Activated T-helper 1 cell treated with anti-CD3 and anti-CD28 coated beads, Interleukin-2, amount 50 U/mL, for 16 hours (primary cell): ENCODE results near the gene PLOD2.

Source experiments
- DNase-seq, 2 donors: peaks; one replicate each; pipeline ENCODE4 v3.0.0-alpha.2; 2020; ENCODE audit warnings: low read depth in 1 of 2, low spot score in 1 of 2

The PLOD2 gene

DNA sequence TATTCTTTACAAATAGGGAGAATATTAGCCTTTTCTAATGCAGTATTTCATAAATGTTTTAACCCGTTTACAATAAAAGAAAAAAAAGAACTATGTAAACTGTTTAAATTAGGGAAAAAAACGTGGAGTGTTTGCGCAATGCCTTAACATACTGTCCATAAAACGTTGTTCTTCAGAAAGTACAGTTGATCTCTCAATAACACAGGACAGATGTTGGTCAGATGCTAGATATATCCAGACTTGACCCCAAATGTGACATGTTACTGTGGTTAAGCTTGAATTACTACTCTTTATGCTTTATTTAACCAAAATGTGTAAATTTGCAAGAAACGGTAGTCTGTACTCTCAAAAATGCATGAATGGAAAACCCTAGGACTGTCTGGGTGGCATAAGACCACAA is 110.3 kb downstream of the PLOD2 start:
- DNase-seq = no peak

DNA sequence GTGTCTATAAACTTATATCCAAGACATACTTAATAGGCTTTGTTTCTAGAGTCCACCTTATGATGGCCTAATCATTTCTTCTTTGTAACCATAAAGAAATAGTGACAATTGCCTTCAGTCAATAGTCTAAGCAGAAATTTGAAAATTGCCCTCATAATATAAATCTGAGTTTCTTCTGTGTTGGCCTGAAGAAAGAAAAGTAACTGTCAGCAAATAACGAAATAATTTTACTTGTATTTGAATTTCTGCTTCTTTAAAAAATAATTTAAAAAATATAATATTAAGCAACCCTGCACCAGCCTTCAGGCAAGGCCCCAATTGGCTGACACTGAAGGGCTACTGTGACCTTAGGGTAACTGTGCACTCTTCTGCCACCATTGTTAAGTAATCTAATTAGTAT is 113.5 kb downstream of the PLOD2 start:
- DNase-seq = no peak

DNA sequence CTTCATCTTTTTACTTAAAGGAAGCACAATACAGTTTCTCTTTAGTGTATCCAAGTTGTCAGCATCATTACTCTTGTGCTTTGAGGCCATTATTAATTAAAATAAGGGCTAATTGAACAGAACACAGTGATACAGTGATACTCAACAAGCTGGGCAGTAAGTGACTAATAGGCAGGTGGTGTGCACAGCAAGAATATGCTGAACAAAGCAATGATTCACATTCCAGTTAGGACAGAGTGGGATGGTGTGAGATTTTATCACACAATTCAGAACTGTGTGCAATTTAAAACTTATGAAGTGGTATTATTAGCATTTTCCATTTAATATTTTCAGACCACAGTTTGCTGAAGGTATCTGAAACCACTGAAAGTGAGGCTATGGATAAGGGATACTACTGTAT is 116.9 kb downstream of the PLOD2 start:
- DNase-seq = no peak

DNA sequence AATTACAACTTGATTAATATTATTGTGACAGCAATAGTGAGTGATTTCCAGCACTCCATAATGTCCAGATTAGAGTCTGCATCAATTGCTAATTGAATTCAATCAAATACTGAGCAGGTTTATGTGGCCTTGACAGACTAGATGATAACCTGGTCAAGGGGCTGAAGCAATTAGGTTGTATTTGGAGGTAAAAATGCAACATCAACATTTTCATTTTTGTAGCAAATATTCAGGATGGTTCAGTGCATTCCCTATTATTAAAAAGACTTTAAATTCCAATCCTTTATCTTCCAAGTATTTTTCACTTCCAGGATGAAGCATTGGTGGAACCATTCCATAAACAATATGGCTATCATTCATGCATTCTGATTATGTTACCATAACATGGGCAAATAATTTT is 120.4 kb downstream of the PLOD2 start:
- DNase-seq = no peak

DNA sequence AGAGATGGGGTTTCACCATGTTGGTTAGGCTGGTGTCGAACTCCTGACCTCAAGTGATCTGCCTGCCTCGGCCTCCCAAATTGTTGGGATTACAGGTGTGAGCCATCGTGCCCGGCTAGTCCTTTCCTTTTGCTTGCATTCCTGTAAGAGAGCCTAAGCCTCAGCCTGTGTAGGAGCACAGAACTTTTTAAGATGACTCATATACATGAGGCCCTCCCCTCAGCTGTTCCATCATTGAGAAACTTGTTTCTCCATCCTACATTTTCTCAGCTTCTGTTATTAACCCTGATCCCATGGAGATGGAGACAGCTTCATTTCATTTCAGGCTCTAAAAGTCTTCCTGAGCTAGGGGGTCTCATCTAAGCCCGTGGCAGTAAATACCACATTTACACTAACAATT is 123.3 kb downstream of the PLOD2 start:
- no peak for DNase-seq

DNA sequence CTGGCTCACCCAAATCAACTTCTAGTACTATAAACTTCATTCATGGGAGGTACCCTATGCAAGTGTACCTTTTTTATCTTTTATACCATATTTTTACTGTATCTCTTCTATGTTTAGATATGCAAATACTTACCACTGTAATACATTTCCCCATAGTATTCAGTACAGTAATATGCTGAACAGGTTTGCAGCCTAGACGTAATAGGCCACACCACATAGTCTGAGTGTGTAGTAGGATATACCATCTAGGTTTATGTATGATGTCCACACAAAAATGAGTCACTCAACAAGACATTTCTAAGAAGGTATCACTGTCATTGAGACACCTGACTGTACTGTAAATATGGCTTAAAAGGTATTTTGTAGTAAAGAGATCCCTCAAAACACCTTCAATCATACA is 124.7 kb downstream of the PLOD2 start:
- DNase-seq = no peak

DNA sequence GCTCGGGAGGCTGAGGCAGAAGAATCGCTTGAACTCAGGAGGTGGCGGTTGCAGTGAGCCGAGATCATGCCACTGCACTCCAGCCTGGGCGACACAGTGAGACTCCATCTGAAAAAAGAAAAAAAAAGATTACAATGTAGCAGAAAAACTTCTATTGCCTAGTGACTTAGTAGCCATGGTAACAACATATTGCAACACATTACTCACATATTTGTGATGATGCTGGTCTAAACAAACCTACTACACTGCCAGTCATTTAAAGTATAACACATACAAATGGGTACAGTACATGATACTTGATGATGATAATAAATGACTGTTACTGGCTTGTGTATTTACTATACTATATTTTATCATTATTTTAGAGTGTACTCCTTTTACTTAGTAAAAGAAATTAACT is 125.6 kb downstream of the PLOD2 start:
- DNase-seq = no peak

DNA sequence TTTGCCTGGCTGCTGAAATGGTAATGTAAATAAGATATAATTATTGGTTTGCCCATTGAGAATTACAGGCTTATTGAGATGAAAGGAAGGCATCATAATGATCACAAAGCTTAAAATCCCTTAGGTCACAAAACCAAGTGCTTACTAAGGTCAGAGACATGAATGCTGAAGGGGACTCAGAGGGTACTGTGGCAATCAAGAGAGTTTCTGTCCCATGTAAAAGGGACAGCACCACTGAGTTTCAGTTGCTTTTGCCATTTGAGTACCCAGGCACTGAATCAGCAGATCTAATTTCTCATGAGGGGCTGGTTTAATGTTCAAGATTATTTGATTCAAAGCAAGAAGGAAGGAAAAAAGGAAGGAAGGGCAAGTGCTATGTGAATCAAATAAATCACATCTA is 127.0 kb downstream of the PLOD2 start:
- DNase-seq = no peak

DNA sequence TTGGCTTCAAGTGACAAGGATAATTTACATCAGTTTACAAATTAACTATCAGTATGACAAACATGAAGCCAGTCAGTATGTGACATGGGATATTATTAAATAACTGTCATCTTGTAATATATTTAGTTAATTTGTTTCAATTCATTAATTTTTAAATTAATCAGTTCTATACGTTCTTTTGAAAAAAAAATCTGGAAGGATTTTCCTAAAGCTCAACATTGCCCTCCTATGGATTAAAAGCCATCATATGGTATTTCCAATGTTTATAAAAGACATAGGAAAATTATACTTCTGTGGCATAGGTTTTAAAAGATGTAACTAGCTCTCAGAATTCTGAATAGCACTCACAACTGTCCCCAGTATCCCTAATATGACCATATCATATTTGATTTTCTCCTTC is 134.4 kb downstream of the PLOD2 start:
- DNase-seq = no peak

DNA sequence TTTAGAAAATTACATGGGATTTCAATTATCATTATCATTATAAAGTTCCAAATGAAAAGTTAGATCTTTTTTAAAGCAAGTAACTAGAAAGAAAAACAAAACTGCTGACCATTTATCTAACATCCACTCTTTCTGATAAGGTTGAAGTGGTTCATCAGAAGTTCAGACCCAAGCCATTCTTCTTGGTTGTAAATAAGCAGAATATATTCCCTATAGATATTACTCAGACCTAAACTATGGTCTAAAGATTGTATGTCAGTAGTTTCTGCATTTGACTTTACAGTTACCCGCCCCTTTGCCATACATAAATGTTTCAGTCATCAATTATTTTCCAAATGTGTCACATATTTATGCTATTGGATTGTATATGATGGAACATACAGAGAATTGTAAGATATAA is 136.7 kb downstream of the PLOD2 start:
- no peak for DNase-seq

DNA sequence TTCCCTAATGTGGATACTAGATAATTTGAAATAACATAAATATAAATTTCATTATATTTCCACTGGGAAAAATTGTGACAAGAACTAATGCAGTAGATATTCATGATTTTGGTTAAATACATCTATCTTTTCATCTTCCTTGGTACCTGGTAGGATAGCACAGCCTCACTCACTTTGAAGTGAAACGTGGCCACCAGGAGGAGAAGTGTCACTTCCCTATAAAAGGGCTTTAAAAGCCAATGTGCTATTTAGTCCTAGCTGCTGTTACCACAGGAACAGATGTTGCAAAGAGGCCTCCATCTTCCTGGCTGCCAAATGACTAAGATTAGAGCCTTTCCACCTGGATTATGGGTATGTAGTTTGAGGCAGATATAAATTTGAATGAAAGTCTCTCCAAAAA is 140.0 kb downstream of the PLOD2 start:
- no peak for DNase-seq

DNA sequence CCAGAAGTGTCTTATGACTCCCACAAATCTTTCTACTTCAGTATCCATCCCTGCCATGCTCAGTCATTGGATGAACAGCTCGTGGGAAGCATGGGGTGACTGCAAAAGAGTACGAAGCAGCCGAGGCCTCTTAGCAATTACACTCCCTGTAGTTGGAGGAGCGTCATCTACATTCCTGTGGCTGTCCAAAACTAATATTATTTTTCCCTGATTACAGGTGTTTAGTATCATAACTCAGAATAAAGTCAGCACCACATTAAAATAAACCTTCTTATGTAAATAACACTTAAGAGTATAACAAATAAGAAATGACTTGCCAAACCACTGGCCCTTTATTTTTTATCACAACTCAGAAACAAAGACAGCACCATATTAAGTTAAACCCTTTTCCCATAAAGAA is 141.5 kb downstream of the PLOD2 start:
- no peak for DNase-seq
